Measurements from ENCODE around the gene CAB39L. TPM values are rescaled to one million over a fixed set of nuclear protein-coding genes. Genes with fewer than 3 reads are reported as not detected.

Gene CAB39L
- total RNA-seq, 2 donors from 2014 or later, result 24.3 to 27.1 TPM

- H3K4me3 ChIP-seq, result no peak overlapping the region
- DNase-seq (ENCODE audit: low spot score), result no peak
- no peaks in the 10 kb centered on the region for H3K27me3 ChIP-seq
- H3K9me3 ChIP-seq, result no peaks in the 10 kb centered on the region
- H3K27ac ChIP-seq, result no peak overlapping the region
- no peak for TF ChIP-seq CTCF (IDR thresholded peaks at IDR 0.05)
- H3K36me3 ChIP-seq, result peaks cover 9% of the 10 kb centered on the region
- H3K4me1 ChIP-seq, result no peaks in the 10 kb centered on the region
Measured at GRCh38 chr13:49429121-49429520, 14.7 kb downstream of the CAB39L start.

GRCh38 chr13:49428041-49428763, 15.7 kb downstream of the CAB39L start:
- no peak for DNase-seq (ENCODE audit: low spot score)
- no peak overlapping the region for H3K27ac ChIP-seq
- H3K4me1 ChIP-seq, result no peaks in the 10 kb centered on the region
- TF ChIP-seq CTCF (IDR thresholded peaks at IDR 0.05), result no peak
- H3K4me3 ChIP-seq, result no peak overlapping the region
- no peaks in the 10 kb centered on the region for H3K27me3 ChIP-seq
- H3K9me3 ChIP-seq, result no peaks in the 10 kb centered on the region
- H3K36me3 ChIP-seq, result peaks cover 9% of the 10 kb centered on the region

- DNase-seq (ENCODE audit: low spot score), result no peak
- H3K36me3 ChIP-seq, result no peaks in the 10 kb centered on the region
- no peak overlapping the region for H3K4me3 ChIP-seq
- H3K27ac ChIP-seq, result no peak overlapping the region
- no peaks in the 10 kb centered on the region for H3K4me1 ChIP-seq
- no peak for TF ChIP-seq CTCF (IDR thresholded peaks at IDR 0.05)
- no peaks in the 10 kb centered on the region for H3K9me3 ChIP-seq
- no peaks in the 10 kb centered on the region for H3K27me3 ChIP-seq
Measured at GRCh38 chr13:49424011-49424560, 19.8 kb downstream of the CAB39L start.

GRCh38 chr13:49421391-49421790, 22.5 kb downstream of the CAB39L start:
- DNase-seq (ENCODE audit: low spot score), result no peak

GRCh38 chr13:49419276-49419675, 24.6 kb downstream of the CAB39L start:
- no peak for TF ChIP-seq CTCF (IDR thresholded peaks at IDR 0.05)
- H3K36me3 ChIP-seq, result no peaks in the 10 kb centered on the region
- H3K4me3 ChIP-seq, result no peak overlapping the region
- no peaks in the 10 kb centered on the region for H3K9me3 ChIP-seq
- no peaks in the 10 kb centered on the region for H3K27me3 ChIP-seq
- no peaks in the 10 kb centered on the region for H3K4me1 ChIP-seq
- H3K27ac ChIP-seq, result no peak overlapping the region
- DNase-seq (ENCODE audit: low spot score), result no peak

More at GRCh38 chr13:49421391-49421790, 22.5 kb downstream of the CAB39L start:
- no peaks in the 10 kb centered on the region for H3K27me3 ChIP-seq
- no peak overlapping the region for H3K4me3 ChIP-seq
- no peaks in the 10 kb centered on the region for H3K9me3 ChIP-seq
- H3K27ac ChIP-seq, result no peak overlapping the region
- H3K36me3 ChIP-seq, result no peaks in the 10 kb centered on the region
- TF ChIP-seq CTCF (IDR thresholded peaks at IDR 0.05), result no peak
- no peaks in the 10 kb centered on the region for H3K4me1 ChIP-seq

Data from right atrium auricular region (tissue), 2 donors.